Cardiac muscle cell (in vitro differentiated cells and primary cell): ENCODE results near the gene CTAG1B. TPM values are rescaled to one million over a fixed set of nuclear protein-coding genes. Genes with fewer than 3 reads are reported as not detected.
A peak's percentile ranks its signal among the peaks of the same experiment; 100 is the strongest.

Experiments
- DNase-seq, 2 donors: peaks; one replicate each; pipeline versions ENCODE4 v3.0.0 to v3.0.0-alpha.2; 2010 to 2017; ENCODE audit warnings: low read depth in 1 of 2, low spot score in 1 of 2
- H3K27ac ChIP-seq: fragments of 200-600 bp; sonication (generic); 2 replicates; pipeline ENCODE4 v1.5.1; 2016
- H3K27me3 ChIP-seq: fragments of 200-600 bp; sonication (generic); 2 replicates; pipeline ENCODE4 v1.6.0; 2016; ENCODE audit warnings: control low read depth
- H3K36me3 ChIP-seq: fragments of 200-600 bp; sonication (generic); 2 replicates; pipeline ENCODE4 v1.5.1; 2016; ENCODE audit warnings: control low read depth
- H3K4me1 ChIP-seq: fragments of 200-600 bp; sonication (generic); 2 replicates; pipeline ENCODE4 v1.8.1; 2017; ENCODE audit warnings: low read depth, mild to moderate bottlenecking, mixed run types
- H3K4me3 ChIP-seq: fragments of 200-600 bp; sonication (generic); 2 replicates; pipeline ENCODE4 v1.5.1; 2016; ENCODE audit warnings: mild to moderate bottlenecking
- H3K9me3 ChIP-seq: fragments of 200-600 bp; sonication (generic); 2 replicates; pipeline ENCODE4 v1.5.1; 2017; ENCODE audit warnings: low read depth, mild to moderate bottlenecking, control low read depth
- polyA plus RNA-seq: library from polyadenylated mRNA; unstranded; fragments of >200 nt; fragmentation: Nextera tagmentation; extraction: Ambion mirVana; gene quantifications from 2 replicates; pipeline ENCODE4 v1.2.1, GENCODE V29; 2016
- total RNA-seq: library from RNA; depleted of rRNA; stranded (reverse); fragments of >200 nt; gene quantifications from 2 replicates; pipeline ENCODE4 v1.2.3, GENCODE V29; 2016
- TF ChIP-seq, protein P1 (sequence below): IDR thresholded peaks from 2 replicates; pipeline ENCODE4 v1.5.1; 2012; ENCODE audit warnings: low read depth, mild to moderate bottlenecking, low read length

CTAG1B gene
- total and polyA plus RNA-seq, 2 experiments from 2014 or later = not detected

DNA sequence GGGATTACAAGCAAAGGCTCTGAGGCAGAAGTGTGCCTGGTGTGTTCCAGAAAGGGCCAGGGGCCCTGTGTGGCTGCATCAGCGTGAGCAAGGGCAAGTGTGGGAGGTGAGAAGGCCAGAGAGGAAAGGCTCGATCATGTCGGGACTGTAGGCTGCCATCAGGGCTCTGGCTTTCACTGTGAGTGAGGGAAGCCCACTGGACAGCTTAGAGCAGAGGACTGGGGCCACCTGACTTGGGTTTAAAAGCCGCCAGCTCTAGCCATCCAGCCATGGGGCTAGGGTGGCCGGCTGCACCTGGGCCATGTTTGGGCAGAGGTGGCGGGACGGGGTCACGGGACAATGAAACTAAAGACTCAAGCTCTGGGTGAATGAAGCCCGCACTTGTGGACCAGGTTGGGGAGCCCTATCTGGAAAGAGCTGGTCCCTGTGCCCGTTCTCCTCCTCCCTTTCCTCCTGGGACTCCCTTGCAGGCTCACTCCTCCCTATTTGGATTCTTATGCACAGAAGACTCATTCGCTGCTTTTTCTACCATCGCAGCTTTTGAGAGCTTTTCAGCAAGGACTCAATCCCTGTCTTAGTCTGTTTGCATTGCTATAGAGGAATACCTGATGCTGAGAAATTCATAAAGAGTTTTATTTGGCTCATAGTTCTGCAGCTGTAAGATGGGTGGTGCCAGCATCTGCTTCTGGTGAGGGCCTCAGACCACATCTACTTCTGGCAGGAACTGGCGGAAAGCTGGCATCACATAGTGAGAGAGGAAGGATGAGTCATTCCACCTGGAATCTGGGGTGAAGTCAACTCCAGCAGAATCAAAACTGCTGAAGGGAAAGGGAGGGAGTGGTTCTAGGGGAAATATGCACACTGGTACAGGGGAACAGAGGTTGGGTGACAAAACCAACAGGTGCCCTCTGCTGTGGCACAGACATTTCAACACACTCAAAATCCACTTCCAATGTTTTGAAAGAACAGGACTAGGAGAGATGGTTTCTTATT is 15.3 kb downstream of the CTAG1B start:
- Histone ChIP-seq H3K27me3 (no peaks in the 10 kb centered on the region), H3K36me3 (no peaks in the 10 kb centered on the region), H3K9me3 (no peaks in the 10 kb centered on the region), H3K27ac (no peak overlapping the region), H3K4me1 (no peaks in the 10 kb centered on the region), H3K4me3 (no peak overlapping the region)
- peak in 1 of 2 donors; percentile 54 for DNase-seq
- TF ChIP-seq, protein P1, sequence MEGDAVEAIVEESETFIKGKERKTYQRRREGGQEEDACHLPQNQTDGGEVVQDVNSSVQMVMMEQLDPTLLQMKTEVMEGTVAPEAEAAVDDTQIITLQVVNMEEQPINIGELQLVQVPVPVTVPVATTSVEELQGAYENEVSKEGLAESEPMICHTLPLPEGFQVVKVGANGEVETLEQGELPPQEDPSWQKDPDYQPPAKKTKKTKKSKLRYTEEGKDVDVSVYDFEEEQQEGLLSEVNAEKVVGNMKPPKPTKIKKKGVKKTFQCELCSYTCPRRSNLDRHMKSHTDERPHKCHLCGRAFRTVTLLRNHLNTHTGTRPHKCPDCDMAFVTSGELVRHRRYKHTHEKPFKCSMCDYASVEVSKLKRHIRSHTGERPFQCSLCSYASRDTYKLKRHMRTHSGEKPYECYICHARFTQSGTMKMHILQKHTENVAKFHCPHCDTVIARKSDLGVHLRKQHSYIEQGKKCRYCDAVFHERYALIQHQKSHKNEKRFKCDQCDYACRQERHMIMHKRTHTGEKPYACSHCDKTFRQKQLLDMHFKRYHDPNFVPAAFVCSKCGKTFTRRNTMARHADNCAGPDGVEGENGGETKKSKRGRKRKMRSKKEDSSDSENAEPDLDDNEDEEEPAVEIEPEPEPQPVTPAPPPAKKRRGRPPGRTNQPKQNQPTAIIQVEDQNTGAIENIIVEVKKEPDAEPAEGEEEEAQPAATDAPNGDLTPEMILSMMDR = no peak

DNA sequence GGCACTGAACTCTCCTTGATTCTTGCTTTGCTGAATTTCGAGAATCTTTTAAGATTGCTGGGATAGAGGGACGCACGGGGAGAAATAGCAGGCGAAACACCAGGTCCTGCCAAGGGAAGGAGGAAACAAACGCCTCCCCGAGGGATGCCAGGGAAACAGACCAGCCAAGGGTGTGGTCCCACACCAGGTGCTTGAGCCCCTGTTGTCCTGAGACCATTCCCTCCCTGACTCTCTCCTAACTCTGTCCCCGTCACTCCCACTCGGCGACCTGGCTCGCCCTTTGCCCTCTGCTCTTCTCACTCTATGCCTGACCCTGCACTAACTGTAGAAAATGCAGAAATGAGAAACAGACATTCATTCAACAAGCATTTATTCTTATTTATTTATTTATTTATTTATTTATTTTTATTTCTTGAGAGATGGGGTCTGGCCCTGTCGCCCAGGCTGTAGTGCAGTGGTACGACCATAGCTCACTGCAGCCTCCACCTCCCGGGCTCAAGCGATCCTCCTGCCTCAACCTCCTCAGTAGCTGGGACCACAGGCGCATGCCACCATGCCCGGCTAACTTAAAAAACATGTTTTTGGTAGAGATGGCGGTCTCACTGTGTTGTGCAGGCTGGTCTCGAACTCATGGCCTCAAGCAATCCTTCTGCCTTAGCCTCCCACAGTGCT is 16.2 kb downstream of the CTAG1B start:
- no peaks in the 10 kb centered on the region for H3K4me1 ChIP-seq
- H3K4me3 ChIP-seq = no peak overlapping the region
- DNase-seq = no peak
- H3K36me3 ChIP-seq = no peaks in the 10 kb centered on the region
- TF ChIP-seq, protein P1 = no peak
- H3K27me3 ChIP-seq = no peaks in the 10 kb centered on the region
- no peaks in the 10 kb centered on the region for H3K9me3 ChIP-seq
- no peak overlapping the region for H3K27ac ChIP-seq

DNA sequence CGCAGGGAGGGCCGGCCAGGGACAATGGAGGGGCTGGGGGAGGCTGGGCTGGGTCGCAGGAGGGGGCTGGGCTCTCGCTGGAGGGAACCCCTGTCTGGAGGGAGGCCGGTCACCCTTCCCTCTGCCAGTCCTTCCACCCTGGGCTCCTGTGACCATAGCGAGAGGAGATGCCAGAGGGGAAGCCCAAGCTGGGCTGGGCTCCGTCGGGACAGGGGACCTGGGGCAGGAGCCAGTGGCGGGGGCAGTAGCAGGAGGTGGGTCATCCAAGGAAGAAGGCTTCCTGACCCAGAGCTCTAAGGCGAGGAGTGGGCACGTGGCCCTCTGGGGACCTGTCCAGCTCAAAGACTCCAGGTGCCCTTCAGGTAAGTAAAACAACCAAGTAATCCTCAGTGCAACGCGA is 16.9 kb downstream of the CTAG1B start:
- no peaks in the 10 kb centered on the region for H3K36me3 ChIP-seq
- TF ChIP-seq, protein P1 = no peak
- no peak overlapping the region for H3K27ac ChIP-seq
- no peak overlapping the region for H3K4me3 ChIP-seq
- H3K27me3 ChIP-seq = no peaks in the 10 kb centered on the region
- H3K4me1 ChIP-seq = no peaks in the 10 kb centered on the region
- no peak for DNase-seq
- H3K9me3 ChIP-seq = no peaks in the 10 kb centered on the region

DNA sequence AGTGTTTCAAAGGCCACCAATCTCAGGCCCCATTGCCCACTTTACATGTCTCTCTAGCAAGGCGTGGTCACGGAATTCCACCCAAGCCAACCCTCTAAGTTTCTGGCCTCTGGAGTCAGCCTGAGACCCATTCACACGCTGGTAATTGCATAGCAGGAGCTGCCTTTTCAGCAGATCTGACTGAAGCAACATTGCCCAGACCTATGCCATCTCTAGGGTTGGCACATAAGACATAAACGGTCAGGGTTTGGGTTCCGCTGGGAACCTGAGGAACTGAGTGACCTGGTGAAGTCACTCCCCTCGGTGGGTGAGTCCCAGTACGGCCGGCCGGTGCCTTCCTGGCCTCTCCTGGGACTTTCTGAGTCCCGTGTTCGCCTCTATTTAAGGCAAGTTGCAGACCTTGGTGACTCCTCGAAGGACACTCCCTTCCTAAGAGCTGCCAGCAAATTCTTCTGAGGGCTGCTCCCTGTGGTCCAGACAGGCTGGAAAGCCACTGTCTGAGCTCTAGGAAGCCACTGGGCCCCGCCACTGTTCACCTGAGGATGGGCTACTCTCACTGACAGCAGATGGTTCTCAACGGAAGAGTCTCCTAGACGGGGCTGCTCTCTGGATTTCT is 18.2 kb downstream of the CTAG1B start:
- H3K27me3 ChIP-seq = no peaks in the 10 kb centered on the region
- DNase-seq = peak in 1 of 2 donors; percentile 27
- no peaks in the 10 kb centered on the region for H3K9me3 ChIP-seq
- no peak overlapping the region for H3K27ac ChIP-seq
- no peak overlapping the region for H3K4me3 ChIP-seq
- no peaks in the 10 kb centered on the region for H3K36me3 ChIP-seq
- no peaks in the 10 kb centered on the region for H3K4me1 ChIP-seq
- TF ChIP-seq, protein P1 = no peak

DNA sequence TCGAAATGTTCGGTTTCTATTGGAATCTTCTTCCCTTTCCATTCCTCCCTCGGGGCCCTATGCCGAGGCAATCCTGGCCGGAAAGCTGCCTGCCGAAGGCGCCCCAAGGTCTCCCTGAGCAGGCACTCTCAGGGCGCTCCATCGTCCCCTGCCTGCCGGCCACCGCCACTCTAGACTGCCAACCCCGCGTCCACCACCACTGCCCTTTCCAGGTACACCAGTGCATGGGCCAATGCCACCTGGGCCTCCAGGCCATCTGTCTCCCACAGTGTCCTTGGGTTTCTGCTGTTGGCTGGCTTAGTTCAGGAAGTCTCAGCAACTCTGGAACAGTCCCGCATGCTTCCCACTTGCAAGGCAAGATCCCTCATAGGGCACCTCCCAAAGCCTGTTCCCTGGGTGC is 19.6 kb downstream of the CTAG1B start:
- Histone ChIP-seq H3K27ac (no peak overlapping the region), H3K4me1 (no peaks in the 10 kb centered on the region), H3K9me3 (no peaks in the 10 kb centered on the region), H3K27me3 (no peaks in the 10 kb centered on the region), H3K36me3 (no peaks in the 10 kb centered on the region), H3K4me3 (no peak overlapping the region)
- DNase-seq = no peak
- TF ChIP-seq, protein P1 = no peak
